SK-MEL-5 (cell line): ENCODE results near the gene PLA2G4B. TPM values are rescaled to one million over a fixed set of nuclear protein-coding genes. Genes with fewer than 3 reads are reported as not detected.

Experiments used
- DNase-seq: peaks from one replicate; pipeline ENCODE4 v3.0.0-alpha.2; 2016; ENCODE audit warnings: low read depth, low spot score
- in situ Hi-C: cut with HindIII; loops from 2 replicates; pipeline ENCODE4 v1.10.0; 2016; ENCODE audit warnings: low sequenced_read_pairs, high pct_unique_total_duplicates, low pct_unique_long_range_greater_than_20kb
- total RNA-seq: library from RNA; depleted of rRNA; stranded (reverse); fragments of >200 nt; shearing (Covaris generic); gene quantifications from 2 replicates; pipeline ENCODE4 v1.2.3, GENCODE V29; 2014

The PLA2G4B gene
- total RNA-seq, 1 experiment from 2014 or later, result 3.1 TPM

DNA sequence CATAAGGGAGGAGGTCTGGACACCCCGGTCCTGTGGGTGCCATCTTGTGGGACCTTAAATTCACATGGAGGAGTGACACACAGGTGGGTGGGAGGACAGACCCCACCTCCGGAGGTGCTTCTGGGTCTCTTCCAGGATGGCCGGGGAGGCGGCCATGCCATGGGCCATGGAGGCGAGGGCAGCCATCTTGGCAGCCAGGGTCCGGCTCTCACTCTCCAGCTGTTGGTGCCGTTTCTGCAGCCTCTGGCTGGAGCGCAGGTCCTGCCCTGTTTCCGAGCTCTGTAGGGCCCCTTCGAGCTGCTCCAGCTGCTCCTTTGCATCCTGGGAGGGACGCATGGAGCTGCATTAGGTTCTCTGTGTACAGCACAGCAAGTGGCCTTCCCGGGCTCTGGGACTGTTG, 36.1 kb downstream of the PLA2G4B start:
- in situ Hi-C loops, result no loop called here
- DNase-seq, result no peak

GRCh38 chr15:41876007-41876406, 37.4 kb downstream of the PLA2G4B start:
- in situ Hi-C loops, result no loop called here
- no peak for DNase-seq

DNA sequence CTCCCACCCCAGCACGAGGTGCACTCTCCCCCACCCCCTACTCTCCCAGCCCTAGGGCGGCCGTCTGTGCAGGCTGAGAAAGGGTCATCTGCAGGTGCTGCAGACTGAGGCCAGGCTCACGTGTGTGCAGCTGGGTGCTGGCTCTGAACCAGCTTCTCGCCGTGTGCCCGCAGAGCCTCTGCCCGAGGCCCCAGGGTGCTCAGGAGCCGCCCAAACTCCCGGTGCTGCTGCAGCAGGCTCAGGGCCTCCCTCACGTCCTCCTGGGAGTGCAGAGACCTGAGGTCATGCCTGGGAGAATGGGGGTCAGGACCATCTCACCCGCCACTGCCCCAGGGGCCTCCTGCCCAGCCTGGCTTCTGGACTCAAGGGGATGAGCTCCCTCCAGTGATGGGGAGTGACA, 38.0 kb downstream of the PLA2G4B start:
- in situ Hi-C loops, result no loop called here

GRCh38 chr15:41877631-41878354, 39.1 kb downstream of the PLA2G4B start:
- DNase-seq, result no peak
- in situ Hi-C loops, result no loop called here

More for the DNA sequence above, 38.0 kb downstream of the PLA2G4B start:
- DNase-seq, result no peak

- no peak for DNase-seq
- in situ Hi-C loops, result no loop called here
Measured at GRCh38 chr15:41878355-41878699, 39.7 kb downstream of the PLA2G4B start.

- in situ Hi-C loops, result no loop called here
- no peak for DNase-seq
Measured at GRCh38 chr15:41879321-41879845, 40.7 kb downstream of the PLA2G4B start.

DNA sequence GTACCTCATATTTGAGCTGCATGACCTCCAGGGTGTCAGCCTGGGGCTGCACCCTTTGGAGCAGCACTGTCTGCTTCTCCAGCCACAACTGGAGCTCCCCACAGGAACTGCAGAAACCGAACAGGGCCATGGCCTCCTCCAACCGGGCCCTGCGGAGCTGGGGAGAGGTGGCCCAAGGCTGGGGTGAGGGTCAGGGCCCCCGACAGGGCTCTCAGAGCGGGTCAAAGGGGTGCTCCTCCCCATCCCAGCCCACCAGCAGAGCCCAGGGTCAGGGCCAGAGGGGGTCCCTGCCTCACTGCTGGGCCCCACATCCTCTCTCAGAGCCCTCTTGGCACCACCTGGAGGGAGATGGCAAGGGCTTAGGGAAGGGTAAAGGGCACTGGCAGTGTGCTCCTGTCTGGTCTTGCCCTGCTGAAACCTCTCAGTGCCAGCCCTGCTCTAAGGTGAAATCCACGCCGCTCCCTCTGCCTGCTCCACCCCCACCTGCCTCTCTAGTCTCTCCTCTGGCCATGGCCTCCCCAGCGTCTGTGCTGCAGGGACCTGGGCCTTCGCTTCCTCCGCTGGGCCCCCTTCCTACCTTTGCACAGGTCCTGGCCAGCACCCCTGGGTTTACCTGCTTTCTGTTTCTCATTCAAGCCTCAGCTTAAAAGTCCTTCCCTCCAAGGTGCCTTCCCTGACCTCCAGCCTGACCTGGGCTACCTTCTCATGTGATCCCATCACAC, 41.7 kb downstream of the PLA2G4B start:
- in situ Hi-C loops, result no loop called here
- no peak for DNase-seq

- in situ Hi-C loops, result no loop called here
- DNase-seq, result no peak
Measured at GRCh38 chr15:41881086-41881485, 42.4 kb downstream of the PLA2G4B start.

DNA sequence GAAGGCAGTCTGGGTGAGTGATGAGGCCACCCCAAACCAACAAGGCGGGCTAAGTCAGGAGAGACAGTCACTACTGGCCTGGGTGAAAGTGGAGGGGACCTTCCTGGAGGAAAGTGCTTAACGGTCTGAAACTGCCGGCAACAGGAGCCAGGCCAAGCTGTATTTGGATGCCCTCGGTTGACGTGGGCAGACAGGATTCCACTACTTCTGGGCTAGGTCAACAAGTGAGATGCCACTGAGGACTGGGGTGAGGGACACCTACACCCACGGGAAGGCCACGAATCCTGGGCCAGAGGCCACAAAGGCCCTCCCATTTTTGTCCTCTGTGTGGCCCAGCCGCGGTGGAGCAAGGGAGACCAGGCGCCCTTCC, 42.9 kb downstream of the PLA2G4B start:
- in situ Hi-C loops, result no loop called here
- DNase-seq, result no peak

- no peak for DNase-seq
- in situ Hi-C loops, result no loop called here
Measured at GRCh38 chr15:41881920-41882688, 43.5 kb downstream of the PLA2G4B start.

DNA sequence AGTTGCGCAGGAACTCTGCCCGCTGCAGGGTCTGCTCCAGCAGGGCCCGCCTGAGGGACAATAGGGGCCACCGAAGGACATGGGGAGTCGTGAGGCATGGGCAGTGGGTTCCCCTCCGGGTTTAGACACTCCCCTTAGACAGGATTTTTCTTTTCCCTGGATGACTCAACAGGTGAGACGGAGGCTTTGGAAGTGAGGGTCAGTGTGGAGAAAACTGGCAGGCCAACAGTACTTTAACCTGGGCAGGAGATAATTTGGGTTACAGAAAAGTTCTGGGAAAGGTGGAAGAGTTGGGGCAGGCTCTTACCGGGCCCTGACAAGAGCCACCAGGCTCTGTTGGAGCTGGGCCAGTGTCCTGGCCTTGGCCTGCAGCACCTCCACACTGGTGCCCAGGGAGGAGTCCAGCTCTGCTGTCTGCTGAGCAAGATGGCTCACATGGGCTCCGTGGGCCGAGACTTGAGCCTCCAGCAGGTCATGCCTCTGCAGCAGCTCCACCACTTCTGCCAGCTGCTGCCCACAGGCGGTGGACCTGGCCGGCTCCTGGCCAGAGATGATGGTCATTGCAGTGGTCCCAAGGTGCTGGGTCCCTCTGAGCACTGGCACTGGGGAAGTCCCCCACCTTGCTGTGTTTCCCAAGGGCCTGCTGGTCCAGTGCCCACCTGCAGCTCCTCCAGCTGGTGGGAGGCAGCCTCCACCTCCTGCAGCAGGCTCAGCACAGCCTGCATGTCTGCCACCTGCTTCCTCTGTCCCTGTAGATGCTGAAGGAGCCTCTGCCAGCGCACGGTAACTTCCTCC, 44.2 kb downstream of the PLA2G4B start:
- in situ Hi-C loops, result no loop called here
- DNase-seq, result no peak

DNA sequence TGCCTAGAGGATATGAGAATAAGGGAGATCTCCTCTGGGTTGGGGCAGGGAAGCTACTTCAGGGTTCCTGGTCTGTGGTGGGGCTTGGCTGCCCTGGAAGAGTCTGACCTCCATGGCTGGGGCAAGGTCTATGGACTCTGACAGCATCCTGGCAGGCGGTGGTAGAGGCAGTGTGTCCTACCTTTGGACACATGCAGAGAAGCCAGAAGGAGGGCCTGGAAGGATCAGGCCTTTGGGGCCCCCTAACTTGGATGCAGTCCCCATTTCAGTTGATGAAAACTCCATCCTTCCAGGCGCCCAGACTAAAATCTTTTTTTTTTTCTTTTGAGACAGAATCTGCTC, 44.8 kb downstream of the PLA2G4B start:
- in situ Hi-C loops, result no loop called here
- DNase-seq, result no peak

DNA sequence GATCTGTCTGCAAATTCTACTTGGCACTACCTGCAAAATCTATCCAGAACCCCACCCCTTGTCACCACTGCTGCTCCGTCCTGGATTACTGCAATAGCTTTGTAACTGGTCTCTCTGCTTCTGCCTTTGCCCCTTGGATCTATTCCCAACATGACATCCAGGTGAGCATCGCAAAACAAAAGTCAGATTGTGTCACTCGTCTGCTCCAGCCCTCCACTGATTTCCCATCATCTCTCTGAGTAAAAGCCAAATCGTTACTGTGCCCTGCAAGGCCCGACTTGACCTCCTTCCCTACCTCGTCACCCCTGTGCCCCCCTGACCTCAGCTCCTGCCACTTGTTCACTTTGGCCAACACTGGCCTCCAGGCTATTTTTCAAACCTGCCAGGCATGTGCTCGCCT, 45.8 kb downstream of the PLA2G4B start:
- in situ Hi-C loops, result no loop called here
- DNase-seq, result no peak

DNA sequence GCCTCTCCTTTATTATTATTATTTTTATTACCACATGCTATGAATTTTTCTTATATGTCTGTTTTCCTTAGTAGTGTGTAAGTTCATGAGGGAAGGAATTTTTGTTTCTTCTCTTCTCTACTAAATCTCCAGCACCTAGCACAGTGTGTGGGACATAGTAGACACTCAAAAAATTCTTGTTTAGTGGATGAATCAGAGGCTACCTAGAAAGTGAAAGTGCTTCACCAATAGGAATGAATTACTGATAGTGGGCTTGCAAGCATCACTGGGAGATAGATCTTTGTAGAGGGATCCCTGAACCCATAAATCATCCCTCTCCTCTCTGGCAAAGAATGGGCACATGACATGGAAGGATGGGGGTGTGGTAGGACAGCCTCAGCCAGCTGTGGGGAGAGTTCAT, 46.7 kb downstream of the PLA2G4B start:
- in situ Hi-C loops, result no loop called here
- no peak for DNase-seq

GRCh38 chr15:41885841-41886240, 47.2 kb downstream of the PLA2G4B start:
- in situ Hi-C loops, result no loop called here
- no peak for DNase-seq

DNA sequence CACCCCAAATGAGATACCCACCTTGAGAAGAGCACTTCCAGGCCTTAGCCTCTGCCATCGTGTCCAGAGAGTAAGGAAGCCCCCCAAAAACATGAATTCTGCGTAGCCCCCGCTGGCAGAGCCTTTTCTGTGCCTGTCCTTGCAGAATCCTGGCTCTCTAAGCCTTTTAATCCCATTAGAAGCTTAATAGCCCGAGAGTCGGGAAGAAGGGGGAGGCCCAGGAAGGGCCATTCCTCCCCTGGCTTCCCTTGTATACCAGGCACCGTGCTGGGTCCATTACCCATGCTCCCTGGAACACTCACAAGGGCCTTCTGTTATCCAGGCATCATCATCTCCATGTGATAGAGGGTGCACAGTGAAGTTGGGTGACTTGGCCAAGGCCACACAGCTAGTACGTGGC, 48.1 kb downstream of the PLA2G4B start:
- no peak for DNase-seq
- in situ Hi-C loops, result no loop called here

DNA sequence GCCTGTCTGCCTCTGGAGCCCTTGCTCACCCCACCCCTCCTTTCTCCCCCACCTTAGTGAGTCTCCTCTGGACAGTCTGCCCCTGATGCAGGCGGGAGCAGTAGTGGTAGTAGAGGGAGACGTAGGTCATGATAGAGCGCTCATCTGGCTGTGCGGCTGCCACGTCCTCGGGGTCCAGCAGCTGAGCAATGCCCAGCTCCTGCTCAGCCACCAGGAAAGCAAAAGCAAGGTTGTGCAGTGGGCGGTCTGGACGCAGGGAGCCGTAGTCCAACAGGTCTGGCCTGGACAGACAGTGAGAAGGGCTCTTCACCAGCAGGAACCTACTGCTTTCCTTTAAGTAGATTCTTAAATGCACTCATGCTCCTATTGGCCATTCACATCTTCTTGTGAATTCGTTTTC, 48.5 kb downstream of the PLA2G4B start:
- in situ Hi-C loops, result no loop called here
- no peak for DNase-seq

- DNase-seq, result no peak
- in situ Hi-C loops, result no loop called here
Measured at GRCh38 chr15:41887893-41888292, 49.2 kb downstream of the PLA2G4B start.
